Stimulated activated CD4-positive, alpha-beta T cell treated with anti-CD3 and anti-CD28 coated beads, Interleukin-4, amount 100 ng/mL, for 48 hours (primary cell): ENCODE data around the gene NLGN2.

ENCODE experiments used
- DNase-seq, 2 donors: peaks; one replicate each; pipeline ENCODE4 v3.0.0-alpha.2; 2020; ENCODE audit warnings: low read depth in 2 of 2

The NLGN2 gene

DNA sequence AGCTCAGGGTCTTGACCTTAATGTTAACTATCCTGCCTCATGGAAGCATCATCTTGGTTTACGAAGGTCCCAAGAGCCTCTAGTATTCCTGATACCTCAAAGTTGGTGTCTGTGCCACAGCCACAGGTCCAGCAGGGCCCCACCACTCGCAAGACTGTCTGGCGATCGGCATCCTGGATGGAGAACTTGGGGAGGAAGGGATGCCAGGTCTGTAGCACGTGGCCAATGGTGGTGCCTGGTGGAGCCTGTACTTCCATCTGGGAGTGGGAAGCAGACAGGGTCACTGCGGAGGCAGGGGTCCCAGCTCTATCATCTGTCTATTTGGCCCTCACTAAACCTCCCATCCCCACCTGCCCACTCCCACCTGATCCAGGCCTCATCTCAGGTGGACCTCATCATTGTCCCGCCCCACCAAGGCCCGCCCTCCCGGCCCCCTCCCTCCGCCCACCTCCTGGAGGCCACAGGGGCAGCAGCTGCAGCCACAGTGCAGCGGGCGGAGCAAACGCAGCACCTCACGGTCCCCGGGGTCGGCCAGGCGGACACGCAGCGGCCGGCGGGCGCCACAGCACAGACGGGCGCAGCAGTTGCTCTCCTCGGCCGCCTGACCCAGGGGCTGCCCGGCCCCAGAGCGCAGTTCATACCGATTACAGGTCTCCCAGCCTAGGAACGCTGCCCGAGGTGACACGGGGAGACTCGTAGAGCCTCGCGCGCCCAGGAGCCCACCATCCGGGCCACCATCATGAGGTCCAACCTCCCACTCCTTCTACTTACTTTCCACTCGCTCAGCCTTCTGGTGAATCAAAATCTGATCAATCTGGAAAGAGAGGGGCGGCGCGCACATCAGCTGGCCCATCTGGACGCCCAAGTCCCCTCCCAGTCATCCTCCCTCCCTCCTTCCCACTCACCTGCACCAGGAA lies 14.7 kb upstream of the NLGN2 start:
- DNase-seq: no peak

DNA sequence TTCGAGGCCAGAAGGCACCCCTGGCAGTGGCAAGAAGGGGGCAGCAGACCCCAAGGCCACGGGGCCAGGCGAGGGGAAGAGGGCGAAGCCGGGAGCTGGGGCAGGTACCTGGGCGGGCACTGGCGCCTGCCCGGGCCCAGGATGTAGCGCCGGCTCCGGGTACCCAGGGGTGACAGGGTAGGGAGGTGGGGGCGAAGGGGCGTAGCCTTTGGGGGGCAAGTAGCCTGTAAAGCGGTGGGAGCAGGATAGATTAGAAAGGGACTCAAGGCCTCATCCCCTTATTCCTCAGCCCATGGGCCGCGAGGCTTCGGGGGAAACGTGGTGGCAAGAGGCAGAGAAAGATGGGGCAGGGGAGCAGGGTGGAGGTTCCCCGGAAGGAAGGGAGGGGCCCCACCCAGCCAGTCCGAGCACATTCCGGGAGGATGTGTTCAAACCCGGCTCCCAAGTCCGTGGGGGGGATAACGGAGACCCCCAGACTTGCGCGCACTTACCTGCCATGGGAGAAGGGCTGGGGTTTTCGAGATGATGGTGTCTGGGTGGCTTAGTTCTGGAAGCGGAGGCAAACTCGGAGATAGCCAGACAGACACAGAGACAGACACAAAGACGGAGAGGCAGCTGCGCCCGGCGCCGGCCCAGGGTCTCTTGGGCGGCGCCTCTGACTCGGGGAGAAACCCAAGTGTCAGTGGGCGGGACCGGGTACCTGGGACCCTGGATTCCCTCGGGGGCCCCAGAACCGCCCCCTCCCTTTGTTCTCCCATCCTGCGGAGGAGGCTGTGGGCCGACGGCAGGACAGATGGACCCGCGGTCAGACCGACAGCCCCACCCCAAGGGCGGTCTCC lies 13.8 kb upstream of the NLGN2 start:
- peak in 1 of 2 donors; percentile 27 for DNase-seq

DNA sequence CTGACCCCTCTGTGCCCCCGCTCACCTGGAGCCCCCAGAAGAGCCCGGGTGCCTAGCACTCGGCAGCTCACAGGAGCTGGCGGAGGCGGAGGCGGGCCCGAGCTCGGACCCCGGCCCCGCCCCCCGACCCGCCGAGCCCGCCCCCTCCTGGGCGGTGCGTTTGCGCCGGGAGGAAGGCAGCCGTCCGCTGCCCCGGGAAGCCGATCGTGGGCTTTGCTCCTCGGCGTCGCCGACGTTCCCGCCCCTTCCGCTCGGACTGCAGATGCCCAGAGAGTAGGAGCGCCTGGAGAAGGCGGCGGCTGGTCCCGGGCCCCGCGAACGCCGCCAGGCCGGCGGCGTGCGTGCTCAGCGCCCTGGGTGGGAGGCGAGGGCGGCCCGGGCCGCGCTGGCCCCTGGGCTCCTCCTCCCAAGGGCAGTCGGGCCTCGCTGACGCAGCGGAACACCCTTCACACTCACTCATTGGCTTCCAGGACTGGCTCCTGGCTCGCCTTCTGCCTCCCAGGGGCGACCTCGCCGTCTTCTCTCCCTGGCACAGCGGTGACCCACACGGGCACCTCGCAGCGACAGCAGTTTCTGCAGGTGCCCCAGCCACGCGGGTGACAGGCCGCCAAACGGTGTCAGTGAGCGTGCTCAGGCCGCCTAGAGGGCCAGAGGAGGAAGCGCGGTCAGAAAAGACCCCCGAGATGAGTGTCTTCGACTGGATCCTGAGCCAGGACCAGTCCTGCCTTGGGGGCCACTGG lies 13.0 kb upstream of the NLGN2 start, which contains the start of gene PLSCR3:
PLSCR3 (minus strand) TSS at position 74 of the 740 bp plus-strand sequence. CDS start 415 bp downstream, outside the sequence.
- DNase-seq: peak; percentile 80 to 83

DNA sequence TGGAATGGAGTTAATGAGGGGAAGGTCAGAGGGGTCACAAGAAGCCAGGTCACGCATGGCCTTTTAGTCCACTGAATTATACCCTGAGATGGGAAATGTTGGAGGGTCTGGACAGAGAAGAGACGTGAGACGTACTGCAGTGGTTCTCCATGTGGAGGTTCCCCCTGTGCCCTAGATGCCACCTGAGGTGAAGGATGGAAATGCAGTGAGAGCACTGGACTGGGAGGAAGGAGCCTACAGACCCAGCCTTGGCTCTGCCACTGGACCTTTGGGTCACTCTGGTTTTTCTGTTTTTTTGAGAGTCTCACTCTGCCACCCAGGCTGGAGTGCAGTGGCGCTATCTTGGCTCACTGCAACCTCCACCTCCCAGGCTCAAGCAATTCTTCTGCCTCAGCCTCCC lies 11.5 kb upstream of the NLGN2 start:
- DNase-seq: no peak

DNA sequence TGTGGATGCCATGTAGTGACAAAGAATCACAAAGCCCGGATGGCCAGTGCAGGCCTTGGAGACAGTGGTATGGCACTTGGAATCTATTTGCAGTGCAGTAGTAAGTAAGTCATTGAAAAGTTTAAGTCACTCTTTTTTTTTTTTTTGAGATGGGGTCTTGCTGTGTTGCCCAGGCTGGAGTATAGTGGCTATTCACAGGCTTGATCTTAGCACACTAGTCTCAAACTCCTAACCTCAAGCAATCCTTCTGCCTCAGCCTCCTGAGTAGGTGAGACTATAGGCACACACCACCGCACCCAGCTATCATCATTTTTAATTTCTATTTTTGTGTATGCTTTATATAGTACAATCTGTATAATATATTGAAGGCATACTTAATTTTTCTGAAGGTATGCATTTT lies 9.0 kb upstream of the NLGN2 start:
- DNase-seq: no peak

DNA sequence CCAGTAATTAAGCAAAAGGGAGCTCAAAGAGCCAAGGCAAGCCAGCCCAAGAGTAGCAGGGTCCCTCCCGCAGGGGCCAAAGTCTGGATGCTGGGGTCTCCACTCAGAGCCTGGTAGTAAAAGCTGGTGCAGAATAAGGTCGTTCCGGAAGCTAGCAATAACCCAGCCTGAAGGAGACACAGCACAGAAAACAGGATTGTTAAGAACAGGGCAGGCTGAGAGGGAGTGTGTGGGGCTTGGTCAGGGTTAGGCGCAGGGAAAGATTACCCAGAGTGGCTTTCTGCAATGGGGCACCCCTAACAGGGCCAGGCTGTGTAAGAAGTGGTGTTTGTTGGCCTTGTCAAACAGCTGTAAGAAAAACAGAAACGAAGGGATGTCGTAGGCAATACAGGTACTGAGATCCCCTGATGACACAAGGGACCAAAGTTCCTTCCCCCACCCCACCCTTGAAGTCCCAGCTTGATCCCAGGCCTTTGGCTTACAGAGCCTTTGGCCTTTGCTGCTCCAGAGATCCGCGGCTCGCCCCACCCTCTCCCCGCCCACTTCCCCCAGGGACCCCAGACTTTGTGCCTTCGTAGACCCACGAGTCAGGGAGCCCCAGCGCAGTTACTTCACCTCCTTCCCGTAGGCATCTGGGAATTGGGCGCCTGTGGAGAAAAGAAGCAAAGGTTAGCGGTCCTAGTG lies 4.5 kb upstream of the NLGN2 start:
- no peak for DNase-seq

DNA sequence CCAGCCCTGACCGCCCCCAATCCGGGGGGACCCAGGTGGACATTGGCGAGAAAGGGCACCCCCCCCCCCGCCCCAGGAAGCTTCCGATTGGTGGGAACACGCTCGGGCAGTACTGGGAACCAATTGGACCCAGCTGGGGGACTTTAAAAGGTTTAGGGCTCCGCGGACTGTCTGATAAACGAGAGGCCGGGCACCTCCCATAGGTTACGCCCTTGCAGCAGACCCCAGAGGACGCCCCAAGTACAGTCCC lies 4.0 kb upstream of the NLGN2 start:
- no peak for DNase-seq

DNA sequence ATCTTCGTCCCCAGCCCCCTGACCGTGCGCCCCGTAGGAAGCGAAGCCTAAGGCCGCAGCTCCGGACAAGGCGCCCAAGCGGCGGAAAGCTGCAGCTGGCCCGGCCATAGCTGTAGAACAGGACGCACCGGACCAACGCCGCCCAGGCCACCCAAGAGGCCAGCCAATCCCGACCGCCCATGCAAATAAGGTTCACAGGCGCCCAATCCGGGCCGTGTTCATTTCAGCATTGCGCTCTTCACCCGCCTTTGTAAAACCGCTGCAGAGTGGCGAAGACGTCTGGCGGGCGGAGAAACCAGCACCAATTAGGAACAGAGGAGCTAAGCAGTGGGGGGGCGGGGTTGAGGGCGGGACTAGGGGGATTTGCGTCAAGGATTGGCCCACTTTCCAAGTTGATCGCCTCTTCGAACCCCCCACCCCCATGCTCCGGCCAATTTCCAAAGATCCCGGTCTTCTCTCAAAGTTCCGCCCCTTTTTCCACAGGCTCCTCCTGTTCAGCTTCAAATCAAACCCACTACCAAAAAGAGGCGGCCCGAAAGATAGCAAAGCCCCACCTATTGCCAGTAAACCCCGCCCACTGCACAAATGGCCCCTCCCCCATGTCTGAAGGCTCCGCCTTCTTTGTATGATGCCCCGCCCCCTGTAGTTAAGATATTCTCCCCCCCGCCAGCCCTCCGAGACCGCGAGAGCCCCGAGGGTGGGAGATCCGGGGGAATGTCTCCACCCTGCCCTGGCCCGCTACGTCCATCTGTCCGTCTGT lies 3.5 kb upstream of the NLGN2 start, which contains the start of gene TMEM256:
TMEM256 (minus strand) TSS at position 121 of the 760 bp plus-strand sequence; CDS start at position 108, 13 bp downstream.
- peak; percentile 94 to 95 for DNase-seq

DNA sequence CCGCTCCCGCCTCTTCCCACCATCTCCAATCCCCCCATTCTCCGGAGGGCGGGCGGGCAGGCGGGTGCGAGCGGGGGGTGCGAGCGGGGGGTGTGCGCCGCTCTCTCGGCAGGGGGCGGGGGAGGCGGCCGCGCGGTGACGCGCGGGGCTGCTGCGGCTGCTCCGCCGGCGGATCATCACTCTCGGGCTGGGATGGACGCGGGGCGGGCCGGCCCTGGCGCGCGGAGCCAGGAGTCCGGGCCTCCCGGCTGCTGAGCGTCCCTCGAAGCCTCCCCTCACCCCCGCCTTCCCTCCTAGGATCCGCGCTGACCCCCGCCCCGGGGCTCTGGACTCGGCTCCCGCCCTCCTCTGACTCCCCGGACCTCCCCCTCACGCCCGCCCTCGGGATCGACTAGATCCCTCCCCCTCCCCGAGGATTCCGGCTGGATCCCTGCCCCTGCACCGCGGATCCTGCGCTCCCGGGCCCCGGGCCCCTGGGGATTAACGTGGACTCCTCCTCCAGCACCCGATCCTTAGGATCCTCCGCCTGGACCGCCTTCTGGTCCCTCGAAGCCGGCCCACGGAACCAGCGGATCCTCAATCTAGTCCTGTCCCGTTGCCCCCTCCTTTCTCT lies 2.8 kb upstream of the NLGN2 start:
- peak in 1 of 2 donors; percentile 53 for DNase-seq

DNA sequence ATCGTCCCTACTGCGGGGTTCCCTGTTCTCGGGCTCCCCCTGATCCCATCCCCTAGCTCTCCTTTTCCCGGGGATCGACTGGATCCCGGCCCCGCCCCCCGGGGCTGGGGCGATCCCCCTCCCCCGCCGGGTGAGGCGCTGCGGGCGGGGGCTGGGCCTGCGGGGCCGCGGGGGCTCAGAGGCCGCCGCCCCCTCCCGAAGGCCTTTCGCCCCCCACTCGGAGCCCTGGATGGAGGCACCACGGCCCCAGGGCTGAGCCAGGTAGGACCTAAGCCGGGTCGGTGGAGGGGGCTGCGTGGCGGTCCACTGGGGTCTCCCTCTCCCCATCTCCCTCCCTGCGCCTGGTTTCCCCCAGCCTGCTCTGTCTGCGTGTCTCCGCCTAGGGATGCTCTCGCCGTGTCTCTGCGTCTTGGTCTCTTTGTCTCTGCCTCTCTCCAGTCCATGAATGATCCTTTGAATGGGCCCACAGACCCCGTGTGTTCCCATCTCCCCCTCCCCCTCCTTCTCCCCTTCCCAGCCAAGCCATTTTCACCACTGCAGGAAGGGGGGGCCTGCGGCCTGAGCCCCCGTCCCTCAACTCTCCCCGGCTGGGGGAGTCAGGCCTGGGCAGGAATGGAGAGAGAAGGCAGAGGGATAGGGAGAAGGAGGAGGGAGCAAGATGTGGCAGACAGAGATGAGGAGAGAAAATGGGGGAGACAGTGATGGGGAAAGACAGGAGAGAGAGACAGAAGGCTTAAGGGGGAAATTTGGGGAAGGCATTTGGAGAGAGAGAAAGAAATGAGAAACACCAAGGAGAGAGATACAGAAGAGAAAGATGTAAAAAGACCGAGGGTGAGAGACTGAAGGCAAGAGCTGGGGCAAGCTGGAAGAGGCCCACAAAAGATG lies 2.1 kb upstream of the NLGN2 start:
- no peak for DNase-seq

DNA sequence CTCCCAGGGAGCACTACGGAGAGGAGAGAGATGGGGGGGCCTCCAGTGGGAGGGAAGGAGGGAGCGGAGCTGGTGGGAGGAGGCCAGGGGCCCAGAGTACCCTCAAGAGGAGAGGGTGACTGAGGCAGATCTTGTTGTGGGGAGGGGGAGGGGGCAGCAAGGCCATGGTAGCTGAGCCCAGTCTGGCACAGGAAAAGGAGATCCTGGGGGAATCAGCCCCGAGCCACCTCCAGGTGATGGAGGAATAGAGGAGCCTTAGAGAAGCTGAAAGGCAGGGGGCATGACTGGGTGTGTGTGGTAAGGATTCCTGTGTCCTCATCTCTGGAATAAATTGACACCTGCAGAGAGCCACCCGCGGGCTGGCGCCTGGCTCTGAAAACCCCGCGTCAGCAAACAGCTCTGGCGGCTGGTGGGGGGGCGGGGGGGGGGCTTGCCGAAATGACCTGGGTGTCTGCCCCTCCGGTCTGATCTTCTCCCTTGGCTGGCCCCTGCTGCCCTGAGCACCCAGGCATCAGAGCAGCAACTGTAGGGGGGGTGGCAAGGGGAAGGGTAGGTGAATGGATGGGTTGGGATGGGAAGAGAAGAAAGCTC lies 1.3 kb upstream of the NLGN2 start:
- DNase-seq: no peak

DNA sequence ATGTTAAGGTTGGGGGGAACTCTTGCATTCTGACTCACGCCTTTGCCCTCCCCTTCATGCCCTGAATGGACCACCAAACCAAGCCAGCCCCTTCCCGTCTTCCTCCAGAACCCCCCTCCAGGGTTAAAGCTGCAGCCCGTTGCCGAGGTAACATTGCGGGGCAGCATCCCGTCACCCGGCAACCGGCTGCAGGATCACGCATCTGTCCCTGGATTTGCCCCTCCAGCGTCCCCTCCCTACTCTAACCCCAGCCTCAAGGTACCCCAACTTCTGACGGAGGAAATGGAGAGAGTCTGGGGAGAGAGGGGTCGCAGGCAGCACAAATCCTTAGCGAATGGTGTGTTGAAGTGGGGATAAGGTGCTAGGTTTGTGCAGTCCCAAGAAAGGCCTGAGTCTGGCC lies 563 bp upstream of the NLGN2 start:
- DNase-seq: no peak

DNA sequence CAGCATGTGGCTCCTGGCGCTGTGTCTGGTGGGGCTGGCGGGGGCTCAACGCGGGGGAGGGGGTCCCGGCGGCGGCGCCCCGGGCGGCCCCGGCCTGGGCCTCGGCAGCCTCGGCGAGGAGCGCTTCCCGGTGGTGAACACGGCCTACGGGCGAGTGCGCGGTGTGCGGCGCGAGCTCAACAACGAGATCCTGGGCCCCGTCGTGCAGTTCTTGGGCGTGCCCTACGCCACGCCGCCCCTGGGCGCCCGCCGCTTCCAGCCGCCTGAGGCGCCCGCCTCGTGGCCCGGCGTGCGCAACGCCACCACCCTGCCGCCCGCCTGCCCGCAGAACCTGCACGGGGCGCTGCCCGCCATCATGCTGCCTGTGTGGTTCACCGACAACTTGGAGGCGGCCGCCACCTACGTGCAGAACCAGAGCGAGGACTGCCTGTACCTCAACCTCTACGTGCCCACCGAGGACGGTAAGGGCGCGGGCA lies 645 bp downstream of the NLGN2 start:
- no peak for DNase-seq

DNA sequence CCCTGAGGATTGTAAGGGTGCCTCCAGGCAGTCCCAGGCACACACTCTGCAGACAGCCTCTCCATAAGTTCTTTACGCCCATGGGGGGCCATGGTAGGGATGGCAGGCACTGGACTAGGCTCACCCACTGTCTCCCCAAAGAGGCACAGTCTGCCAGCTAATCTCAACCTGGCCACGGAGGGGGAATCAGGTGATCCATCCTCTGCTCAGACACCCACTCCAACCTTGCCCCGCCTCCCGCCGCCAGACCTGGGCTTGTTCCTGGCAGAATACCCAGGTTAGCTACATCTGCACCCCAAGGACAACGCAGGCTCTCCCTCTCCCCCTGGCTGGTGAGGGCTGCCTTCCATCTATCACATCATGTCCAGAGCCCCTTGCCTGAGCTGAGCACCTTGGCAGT lies 1.2 kb downstream of the NLGN2 start:
- no peak for DNase-seq

DNA sequence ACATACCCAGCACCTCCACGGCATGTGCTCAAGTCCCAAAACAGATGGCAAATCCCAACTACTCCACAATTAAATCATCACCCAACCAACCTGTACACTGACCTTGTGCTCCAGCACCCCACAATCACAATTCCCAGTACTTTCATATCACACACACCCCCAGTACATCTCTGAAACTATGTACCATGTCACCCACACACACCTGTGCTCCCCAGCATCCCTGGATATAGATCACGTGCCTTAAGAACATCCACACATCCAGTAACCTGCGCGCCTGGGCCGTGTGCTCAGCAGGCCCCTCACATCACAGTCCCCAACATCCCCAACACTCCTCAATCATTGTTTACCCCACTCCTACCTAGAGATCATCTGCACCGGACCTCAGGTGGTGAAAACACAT lies 2.1 kb downstream of the NLGN2 start:
- DNase-seq: no peak

DNA sequence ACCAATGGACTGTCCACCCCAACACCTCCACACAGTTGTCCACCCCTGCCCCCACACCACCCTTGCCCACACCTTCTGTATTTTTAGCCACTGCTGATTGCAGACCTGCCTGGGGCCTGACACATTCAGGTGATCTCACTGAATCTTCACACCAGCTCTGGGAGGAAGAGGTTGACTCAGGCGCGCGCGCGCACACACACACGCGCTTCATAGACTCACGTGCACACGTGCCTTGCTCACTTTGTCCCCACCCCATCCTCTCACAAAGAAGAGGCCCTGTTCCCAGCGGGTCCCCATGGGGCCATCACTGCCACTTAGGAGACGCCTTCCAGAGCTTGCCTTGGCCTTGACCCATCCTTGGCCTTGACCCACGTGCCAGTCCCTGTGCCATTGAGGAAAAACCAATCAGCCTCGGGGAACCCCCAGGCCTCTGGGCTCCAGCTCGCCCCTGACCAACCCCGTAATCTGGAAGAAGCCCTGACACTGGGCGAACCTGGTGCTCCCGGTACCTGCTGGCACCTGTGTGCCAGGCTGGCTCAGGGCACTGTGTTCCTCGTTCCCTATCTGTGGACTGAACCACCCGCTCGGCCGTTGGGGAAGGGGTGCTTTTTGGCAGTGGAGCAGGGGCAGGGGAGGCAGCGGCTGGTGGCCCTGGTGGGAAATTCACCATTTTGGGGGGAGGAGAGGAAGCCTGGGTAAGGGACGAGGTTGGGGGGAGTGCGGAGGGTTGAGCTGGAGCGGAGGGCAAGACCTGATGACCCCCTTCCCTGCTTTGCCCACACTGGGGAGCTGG lies 3.2 kb downstream of the NLGN2 start:
- no peak for DNase-seq

DNA sequence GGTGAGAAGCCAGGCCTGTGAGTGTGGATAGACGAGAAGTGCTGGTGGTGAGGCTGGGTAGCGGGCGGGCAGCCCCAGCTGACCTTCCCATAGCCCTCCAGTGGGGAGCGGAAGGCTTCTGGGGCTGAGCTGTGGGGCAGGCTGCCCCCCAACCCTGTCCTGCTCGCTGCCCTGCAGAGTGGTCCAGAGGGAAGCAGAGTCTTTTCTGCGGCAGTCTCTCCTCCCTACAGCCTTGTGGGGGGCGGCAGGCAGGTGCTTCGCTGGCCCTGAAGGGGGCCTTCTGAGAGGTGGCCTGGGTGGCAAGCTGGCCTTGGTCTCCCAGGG lies 3.7 kb downstream of the NLGN2 start:
- DNase-seq: no peak

DNA sequence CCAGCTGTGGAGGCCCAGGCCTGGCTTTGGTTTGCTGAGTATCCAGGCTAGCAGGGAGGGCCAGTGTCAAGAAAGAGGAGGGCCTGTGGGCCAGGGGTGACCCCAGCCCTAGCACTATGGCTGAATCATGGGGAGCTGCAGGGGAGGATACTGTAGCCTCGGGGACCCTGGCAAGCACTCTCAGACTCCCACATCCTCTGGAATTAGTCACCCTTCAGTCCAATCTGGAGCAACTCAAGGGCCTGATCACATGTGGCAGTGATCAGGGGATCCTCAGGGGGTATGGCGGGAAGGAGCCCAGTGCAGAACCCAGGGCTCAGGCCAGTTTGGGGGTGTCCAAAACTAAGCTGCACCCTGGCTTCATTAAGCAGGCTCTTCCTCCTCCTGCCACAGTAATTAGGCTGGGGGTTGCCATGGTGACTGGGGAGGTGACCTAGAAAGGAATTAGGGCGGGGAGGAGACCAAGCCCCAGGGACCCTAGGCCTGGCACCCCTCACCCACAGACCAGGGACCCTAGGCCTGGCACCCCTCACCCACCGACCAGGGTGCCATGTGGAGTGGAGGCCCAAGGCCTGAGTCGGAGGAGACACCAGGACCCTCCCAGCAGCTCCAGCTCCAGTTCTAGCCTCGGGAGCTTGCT lies 5.8 kb downstream of the NLGN2 start:
- DNase-seq: no peak
